Loucy (cell line): ENCODE data around the gene SFTPB.
"Not testable (repeated sequence)": the region's sequence is repeated elsewhere in the genome, so short reads cannot be mapped to it uniquely, and the experiment has no call there.

ENCODE experiments used
- EZH2phosphoT487 ChIP-seq: fragments of 200-600 bp; IDR thresholded peaks from 2 replicates; pipeline ENCODE4 v1.6.1; 2018; ENCODE audit warnings: antibody characterized with exemption, mild to moderate bottlenecking, moderate library complexity, borderline replicate concordance
- TF ChIP-seq, protein P1 (sequence below): fragments of 200-600 bp; sonication (generic); conservative IDR thresholded peaks from 2 replicates; pipeline ENCODE4 v1.5.1; 2014; ENCODE audit warnings: mild to moderate bottlenecking, antibody characterized with exemption, low read length

DNA sequence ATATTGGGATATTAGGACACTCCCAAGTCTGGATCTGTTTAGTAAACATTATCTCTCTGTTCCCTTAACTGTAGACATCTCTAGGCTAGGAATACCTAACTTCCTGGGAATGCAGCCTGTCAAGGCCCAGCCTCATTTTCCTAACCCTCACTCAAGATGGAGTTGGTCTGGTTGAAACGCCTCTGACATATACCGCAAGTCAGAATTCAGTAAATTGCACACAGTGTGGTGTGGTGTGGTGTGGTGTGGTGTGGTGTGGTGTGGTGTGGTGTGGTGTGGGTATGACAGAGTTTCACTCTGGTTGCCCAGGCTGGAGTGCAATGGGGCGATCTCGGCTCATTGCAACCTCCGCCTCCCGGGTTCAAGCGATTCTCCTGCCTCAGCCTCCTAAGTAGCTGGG is 53.2 kb downstream of the SFTPB start:
- TF ChIP-seq, protein P1, sequence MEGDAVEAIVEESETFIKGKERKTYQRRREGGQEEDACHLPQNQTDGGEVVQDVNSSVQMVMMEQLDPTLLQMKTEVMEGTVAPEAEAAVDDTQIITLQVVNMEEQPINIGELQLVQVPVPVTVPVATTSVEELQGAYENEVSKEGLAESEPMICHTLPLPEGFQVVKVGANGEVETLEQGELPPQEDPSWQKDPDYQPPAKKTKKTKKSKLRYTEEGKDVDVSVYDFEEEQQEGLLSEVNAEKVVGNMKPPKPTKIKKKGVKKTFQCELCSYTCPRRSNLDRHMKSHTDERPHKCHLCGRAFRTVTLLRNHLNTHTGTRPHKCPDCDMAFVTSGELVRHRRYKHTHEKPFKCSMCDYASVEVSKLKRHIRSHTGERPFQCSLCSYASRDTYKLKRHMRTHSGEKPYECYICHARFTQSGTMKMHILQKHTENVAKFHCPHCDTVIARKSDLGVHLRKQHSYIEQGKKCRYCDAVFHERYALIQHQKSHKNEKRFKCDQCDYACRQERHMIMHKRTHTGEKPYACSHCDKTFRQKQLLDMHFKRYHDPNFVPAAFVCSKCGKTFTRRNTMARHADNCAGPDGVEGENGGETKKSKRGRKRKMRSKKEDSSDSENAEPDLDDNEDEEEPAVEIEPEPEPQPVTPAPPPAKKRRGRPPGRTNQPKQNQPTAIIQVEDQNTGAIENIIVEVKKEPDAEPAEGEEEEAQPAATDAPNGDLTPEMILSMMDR, result not testable (repeated sequence)
- not testable (repeated sequence) for TF ChIP-seq EZH2phosphoT487
